ENCODE results near the gene TRIM62.

GRCh38 chr1:33141216-33141615 lies 40.6 kb downstream of the TRIM62 start:
- TF ChIP-seq CTCF (IDR thresholded peaks at IDR 0.05; ENCODE audit: poor library complexity): no peak
- TF ChIP-seq EZH2 (IDR thresholded peaks at IDR 0.05; ENCODE audit: borderline replicate concordance): no peak
- no peak for TF ChIP-seq EZH2phosphoT487 (IDR thresholded peaks at IDR 0.05; ENCODE audit: low read depth, severe bottlenecking, unreplicated experiment)

Measured in hepatocyte (in vitro differentiated cells).